Right lobe of liver (tissue), 6 donors: ENCODE results near the gene CASQ2. TPM values are rescaled to one million over a fixed set of nuclear protein-coding genes. Genes with fewer than 3 reads are reported as not detected.

Source experiments
- ATAC-seq, 4 donors: fragments of 200-7000 bp; cut with Tn5 transposase; one replicate each; pipeline ENCODE4 v1.9.1; 2020; ENCODE audit warnings: mild to moderate bottlenecking in 4 of 4, moderate library complexity in 4 of 4
- DNase-seq, 3 donors: peaks; one replicate each; pipeline ENCODE4 v3.0.0-alpha.2; 2020
- H3K27ac ChIP-seq, 3 donors: fragments of 200-600 bp; one replicate each; pipeline ENCODE4 v1.8.0; 2022
- H3K27me3 ChIP-seq, 2 donors: fragments of 200-600 bp; one replicate each; pipeline ENCODE4 v1.8.0; 2022
- H3K36me3 ChIP-seq, 4 donors: fragments of 200-600 bp; sonication (generic) in 1 of 4; one replicate each; pipeline versions ENCODE4 v1.5.1 to v1.8.0; 2017 to 2022; ENCODE audit warnings: control low read depth in 1 of 4
- H3K4me1 ChIP-seq, 4 donors: fragments of 200-600 bp; sonication (generic) in 1 of 4; one replicate each; pipeline versions ENCODE4 v1.5.1 to v1.8.0; 2017 to 2022; ENCODE audit warnings: control low read depth in 1 of 4
- H3K4me3 ChIP-seq, 3 donors: fragments of 200-600 bp; one replicate each; pipeline ENCODE4 v1.8.0; 2022
- H3K9me3 ChIP-seq, 4 donors: fragments of 200-600 bp; sonication (generic) in 1 of 4; one replicate each; pipeline versions ENCODE4 v1.5.1 to v1.8.0; 2017 to 2022; ENCODE audit warnings: control low read depth in 1 of 4
- POLR2A ChIP-seq: fragments of 450-650 bp; IDR thresholded peaks from one replicate; pipeline ENCODE4 v1.6.1; 2017; ENCODE audit warnings: antibody characterized with exemption, mild to moderate bottlenecking
- WGBS: methylation state at CpG from one replicate; pipeline ENCODE4 v1.1.6; 2018; ENCODE audit warnings: low coverage, low lambda C conversion rate; ENCODE audit not compliant: insufficient coverage; ENCODE audit errors: missing lambda C conversion rate; 5-methylcytosine and 5-hydroxymethylcytosine counted together
- intact Hi-C, 2 donors: fragments of 100-400 bp; cut with DNase I; formaldehyde crosslinking; loops; one replicate each; pipeline versions ENCODE4 v1.11.2 to v1.14.1; 2022
- total RNA-seq, 6 experiments: library from RNA; depleted of rRNA in 2 of 6; stranded (reverse); fragments of >200 nt in 2 of 6; fragmentation: NEBNext Ultra II Directional in 3 of 6; extraction: Animal tissue kit (Norgen Biotek cat#: 25700) in 3 of 6; gene quantifications; one replicate each; pipeline versions ENCODE4 v1.1.0 to v1.2.4, GENCODE V29; 2016 to 2023
- TF ChIP-seq, protein P1 (sequence below), 4 donors: fragments of 200-600 bp in 3 of 4; fragments of 450-650 bp in 1 of 4; IDR thresholded peaks; one replicate each; pipeline versions ENCODE4 v1.5.1 to v1.8.0; 2016 to 2022; ENCODE audit warnings: antibody characterized with exemption in 4 of 4, mild to moderate bottlenecking in 2 of 4
- donor health status: DM: no; HTN: yes; CAD: no.
- donor health status: DM: no; HTN: no; CAD: no.
- donor health status: DM: no; HTN: no; CAD: no.
- donor health status: DM: no; HTN: yes; CAD: no.
- donor health status: DM: no; HTN: yes; CAD: no.

CASQ2 gene
- total RNA-seq, 6 experiments from 2014 or later: 0.09 to 0.44 (median 0.21) TPM; not detected in 2

DNA sequence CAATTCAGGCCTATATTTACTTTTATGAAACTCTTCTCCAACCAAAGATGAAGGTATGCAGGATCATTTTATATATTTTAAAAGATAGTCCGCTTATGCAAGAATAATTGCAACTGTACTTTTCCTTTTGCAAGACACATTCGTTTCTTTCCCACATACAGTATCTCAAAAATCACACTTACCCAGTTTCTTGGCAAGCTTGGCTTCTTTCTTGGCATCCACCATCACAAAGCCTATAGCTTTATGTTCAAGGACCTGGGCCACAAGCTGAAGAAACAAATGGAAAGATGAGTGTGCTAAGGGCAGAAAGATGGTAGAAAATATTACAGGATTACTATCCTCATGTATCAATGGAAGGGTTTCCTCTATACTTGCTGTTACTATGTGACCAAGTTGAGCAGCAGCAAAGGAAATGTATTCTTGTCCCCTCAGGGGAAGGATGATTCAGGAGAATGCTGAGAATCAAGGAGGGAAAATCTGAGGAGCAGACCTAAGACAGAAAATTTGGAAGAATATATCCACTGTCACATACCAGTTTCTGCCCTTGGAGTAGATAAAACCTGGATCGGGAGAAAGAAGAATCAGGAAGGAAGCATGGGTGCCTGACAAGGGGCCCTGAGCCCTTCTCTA, 23.8 kb downstream of the CASQ2 start:
- 66% methylated on average over 3 of the region's 3 CpGs for WGBS
- intact Hi-C loops: no loop called here
- Histone ChIP-seq H3K9me3 (no peaks in the 10 kb centered on the region), H3K27me3 (no peaks in the 10 kb centered on the region), H3K4me3 (no peak overlapping the region), H3K27ac (no peak overlapping the region), H3K4me1 (no peaks in the 10 kb centered on the region), H3K36me3 (no peaks in the 10 kb centered on the region)
- TF ChIP-seq, protein P1, sequence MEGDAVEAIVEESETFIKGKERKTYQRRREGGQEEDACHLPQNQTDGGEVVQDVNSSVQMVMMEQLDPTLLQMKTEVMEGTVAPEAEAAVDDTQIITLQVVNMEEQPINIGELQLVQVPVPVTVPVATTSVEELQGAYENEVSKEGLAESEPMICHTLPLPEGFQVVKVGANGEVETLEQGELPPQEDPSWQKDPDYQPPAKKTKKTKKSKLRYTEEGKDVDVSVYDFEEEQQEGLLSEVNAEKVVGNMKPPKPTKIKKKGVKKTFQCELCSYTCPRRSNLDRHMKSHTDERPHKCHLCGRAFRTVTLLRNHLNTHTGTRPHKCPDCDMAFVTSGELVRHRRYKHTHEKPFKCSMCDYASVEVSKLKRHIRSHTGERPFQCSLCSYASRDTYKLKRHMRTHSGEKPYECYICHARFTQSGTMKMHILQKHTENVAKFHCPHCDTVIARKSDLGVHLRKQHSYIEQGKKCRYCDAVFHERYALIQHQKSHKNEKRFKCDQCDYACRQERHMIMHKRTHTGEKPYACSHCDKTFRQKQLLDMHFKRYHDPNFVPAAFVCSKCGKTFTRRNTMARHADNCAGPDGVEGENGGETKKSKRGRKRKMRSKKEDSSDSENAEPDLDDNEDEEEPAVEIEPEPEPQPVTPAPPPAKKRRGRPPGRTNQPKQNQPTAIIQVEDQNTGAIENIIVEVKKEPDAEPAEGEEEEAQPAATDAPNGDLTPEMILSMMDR (IDR thresholded peaks at IDR 0.05): no peak
- no peak for TF ChIP-seq POLR2A
- ATAC-seq: no peak
- no peak for DNase-seq

DNA sequence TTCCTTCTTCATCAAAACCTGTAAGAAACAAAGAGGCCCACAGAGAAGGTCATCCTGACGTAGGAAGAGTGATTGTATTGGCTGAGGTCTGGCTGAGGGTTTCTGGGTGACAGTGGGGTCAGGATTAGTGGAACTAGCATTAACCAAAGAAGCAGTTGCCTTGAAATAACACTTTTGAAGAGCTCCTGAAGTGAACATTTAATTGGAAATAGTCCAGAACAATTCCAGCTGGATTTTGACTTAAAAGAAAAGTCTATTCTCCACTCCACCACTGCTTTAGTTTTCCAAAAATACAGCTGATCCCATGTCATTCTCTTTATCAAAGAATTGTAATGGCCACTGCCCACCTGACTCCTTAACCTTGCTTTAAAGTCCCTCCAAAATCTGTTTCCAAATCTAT, 27.7 kb downstream of the CASQ2 start:
- DNase-seq (no peak), ATAC-seq (no peak)
- no peak for TF ChIP-seq POLR2A
- TF ChIP-seq, protein P1 (IDR thresholded peaks at IDR 0.05): no peak

DNA sequence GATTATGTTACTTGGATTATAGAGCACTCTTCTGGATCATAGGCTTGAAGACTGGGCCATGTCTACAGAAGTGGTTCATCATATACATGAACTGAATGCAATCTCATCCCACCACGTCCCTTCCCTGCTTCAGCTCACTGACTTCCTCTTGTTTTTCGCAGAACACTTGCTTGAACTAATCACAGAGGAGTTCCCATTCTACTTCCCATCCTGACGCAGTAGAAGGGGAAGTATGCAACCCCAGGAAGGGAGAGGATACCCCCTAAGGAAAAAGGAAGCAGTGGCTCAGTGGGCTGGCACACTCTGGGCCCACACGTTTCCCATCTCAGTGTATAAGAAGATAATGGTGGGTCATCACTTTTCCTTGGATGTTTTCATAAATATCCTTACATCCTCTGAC, 36.2 kb downstream of the CASQ2 start:
- no peaks in the 10 kb centered on the region for H3K9me3 ChIP-seq
- no peaks in the 10 kb centered on the region for H3K27me3 ChIP-seq
- intact Hi-C loops: no loop called here
- H3K4me1 ChIP-seq: peaks cover 0 to 11% (median 0%) of the 10 kb centered on the region in 4 donors
- ATAC-seq (peak in 3 of 4 donors; percentile 33 to 62 (median 45)), DNase-seq (no peak)
- H3K27ac ChIP-seq: no peak overlapping the region
- H3K4me3 ChIP-seq: no peak overlapping the region
- H3K36me3 ChIP-seq: no peaks in the 10 kb centered on the region
- TF ChIP-seq, protein P1 (IDR thresholded peaks at IDR 0.05): no peak
- no peak for TF ChIP-seq POLR2A
- whole genome bisulfite sequencing: 24% methylated on average over 4 of the region's 4 CpGs

More for the DNA sequence above, 27.7 kb downstream of the CASQ2 start:
- intact Hi-C loops: no loop called here
- Histone ChIP-seq H3K27me3 (no peaks in the 10 kb centered on the region), H3K4me1 (no peaks in the 10 kb centered on the region), H3K27ac (no peak overlapping the region), H3K9me3 (no peaks in the 10 kb centered on the region), H3K4me3 (no peak overlapping the region), H3K36me3 (no peaks in the 10 kb centered on the region)
- 25% methylated on average over 1 of the region's 1 CpG for WGBS

DNA sequence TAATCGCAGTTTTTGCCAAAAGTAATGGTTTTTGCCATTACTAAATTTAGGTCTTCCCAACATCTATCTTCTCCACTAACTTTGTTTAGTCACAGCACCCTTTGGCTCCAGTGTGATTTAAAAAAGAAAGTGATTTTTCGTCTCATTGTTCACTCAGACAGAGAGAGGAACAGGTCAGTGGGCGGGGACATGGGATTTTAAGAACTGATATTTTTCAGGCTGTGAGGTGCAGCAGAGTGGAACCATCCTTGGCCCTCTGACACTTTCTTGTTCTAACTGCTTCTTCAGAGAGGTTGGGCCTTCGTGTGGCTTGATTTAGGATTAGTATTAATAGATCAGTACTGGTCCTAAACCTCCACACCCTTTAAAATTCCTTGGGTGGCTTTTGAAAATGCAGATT, 38.8 kb downstream of the CASQ2 start:
- TF ChIP-seq, protein P1 (IDR thresholded peaks at IDR 0.05): no peak
- no peak for TF ChIP-seq POLR2A
- Histone ChIP-seq H3K4me3 (no peak overlapping the region), H3K27me3 (no peaks in the 10 kb centered on the region), H3K36me3 (no peaks in the 10 kb centered on the region), H3K4me1 (peaks cover 0 to 20% (median 0%) of the 10 kb centered on the region in 4 donors), H3K9me3 (no peaks in the 10 kb centered on the region), H3K27ac (no peak overlapping the region)
- intact Hi-C loops: no loop called here
- DNase-seq: no peak
- 66% methylated on average over 4 of the region's 4 CpGs for WGBS
- no peak for ATAC-seq
